Ishikawa (cell line): ENCODE data around the gene CYFIP2.

Experiments
- CEBPB ChIP-seq: IDR thresholded peaks from 2 replicates; pipeline ENCODE4 v1.6.1; 2012
- CREB1 ChIP-seq: IDR thresholded peaks from 2 replicates; pipeline ENCODE4 v1.6.1; 2012; ENCODE audit warnings: low read depth
- EGR1 ChIP-seq: IDR thresholded peaks from 2 replicates; pipeline ENCODE4 v1.6.1; 2012
- EP300 ChIP-seq: IDR thresholded peaks from 2 replicates; pipeline ENCODE4 v1.6.1; 2012; ENCODE audit warnings: borderline replicate concordance
- FOXM1 ChIP-seq: IDR thresholded peaks from 2 replicates; pipeline ENCODE4 v1.6.1; 2012; ENCODE audit warnings: low read depth, borderline replicate concordance
- MAX ChIP-seq: IDR thresholded peaks from 2 replicates; pipeline ENCODE4 v1.6.1; 2012
- NFIC ChIP-seq: IDR thresholded peaks from 2 replicates; pipeline ENCODE4 v1.6.1; 2012
- RAD21 ChIP-seq: IDR thresholded peaks from 2 replicates; pipeline ENCODE4 v1.6.1; 2012; ENCODE audit warnings: low read depth
- REST ChIP-seq: IDR thresholded peaks from 2 replicates; pipeline ENCODE4 v1.6.1; 2012; ENCODE audit warnings: low read depth, mild to moderate bottlenecking
- TAF1 ChIP-seq: IDR thresholded peaks from 2 replicates; pipeline ENCODE4 v1.6.1; 2012; ENCODE audit warnings: low read depth, mild to moderate bottlenecking
- TCF12 ChIP-seq: IDR thresholded peaks from 2 replicates; pipeline ENCODE4 v1.6.1; 2012; ENCODE audit warnings: low read depth
- TEAD4 ChIP-seq: IDR thresholded peaks from 2 replicates; pipeline ENCODE4 v1.6.1; 2012
- YY1 ChIP-seq: IDR thresholded peaks from 2 replicates; pipeline ENCODE4 v1.6.1; 2012; ENCODE audit warnings: low read depth
- ZBTB7A ChIP-seq: IDR thresholded peaks from 2 replicates; pipeline ENCODE4 v1.6.1; 2012; ENCODE audit warnings: low read depth
- TF ChIP-seq, protein P1 (sequence below): IDR thresholded peaks from 2 replicates; pipeline ENCODE4 v1.6.1; 2012

The CYFIP2 gene

DNA sequence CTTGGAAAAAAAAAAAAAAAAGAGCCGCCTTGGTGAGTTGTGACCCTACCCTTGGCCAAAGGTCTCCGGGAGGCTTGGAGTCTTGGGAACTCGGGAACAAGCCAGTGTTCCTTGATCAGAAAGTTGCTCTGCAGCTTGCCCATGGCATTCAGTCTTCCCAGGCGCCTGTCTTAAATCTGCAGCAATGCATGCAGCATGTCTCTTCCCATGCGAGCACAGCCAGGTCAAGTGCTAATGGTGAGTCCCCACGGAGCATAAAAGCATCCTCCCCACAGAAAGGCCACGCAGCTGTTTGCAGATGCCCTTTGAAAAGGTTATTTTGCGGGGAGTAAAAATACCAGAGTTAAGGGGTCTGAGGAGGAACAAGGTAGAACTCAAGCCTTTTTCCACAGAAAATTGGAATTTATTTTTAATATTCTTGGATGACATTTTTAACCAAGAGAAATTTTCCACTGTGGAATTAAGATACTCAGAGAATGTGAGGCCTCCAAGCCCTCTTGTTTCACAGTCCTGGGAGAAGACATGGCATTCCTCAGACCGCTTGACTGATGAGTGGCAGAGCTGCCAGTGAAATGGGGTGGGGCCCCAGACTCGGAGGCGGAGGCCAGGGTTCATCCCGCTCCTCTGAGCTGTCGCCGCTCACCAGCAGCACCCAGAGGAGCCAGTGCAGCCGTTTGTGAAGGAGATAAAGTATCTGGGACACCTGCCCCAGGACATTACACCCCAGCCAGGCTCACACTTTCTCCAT lies 81.6 kb downstream of the CYFIP2 start:
- TF ChIP-seq CREB1 (no peak), CEBPB (no peak), EGR1 (no peak), FOXM1 (no peak), TCF12 (no peak), ZBTB7A (no peak), EP300 (no peak), RAD21 (no peak), NFIC (no peak), YY1 (no peak)

GRCh38 chr5:157348049-157348400 lies 82.1 kb downstream of the CYFIP2 start:
- no peak for TF ChIP-seq FOXM1
- no peak for TF ChIP-seq ZBTB7A
- TF ChIP-seq MAX = no peak
- no peak for TF ChIP-seq EP300

GRCh38 chr5:157350939-157351801 lies 85.2 kb downstream of the CYFIP2 start:
- TF ChIP-seq YY1 (no peak), NFIC (no peak), MAX (no peak)

- TF ChIP-seq TEAD4 = no peak
- TF ChIP-seq EP300 = no peak
- no peak for TF ChIP-seq YY1
- TF ChIP-seq TAF1 = no peak
- no peak for TF ChIP-seq FOXM1
- no peak for TF ChIP-seq REST
- no peak for TF ChIP-seq CREB1
- no peak for TF ChIP-seq CEBPB
- TF ChIP-seq TCF12 = no peak
- TF ChIP-seq, protein P1, sequence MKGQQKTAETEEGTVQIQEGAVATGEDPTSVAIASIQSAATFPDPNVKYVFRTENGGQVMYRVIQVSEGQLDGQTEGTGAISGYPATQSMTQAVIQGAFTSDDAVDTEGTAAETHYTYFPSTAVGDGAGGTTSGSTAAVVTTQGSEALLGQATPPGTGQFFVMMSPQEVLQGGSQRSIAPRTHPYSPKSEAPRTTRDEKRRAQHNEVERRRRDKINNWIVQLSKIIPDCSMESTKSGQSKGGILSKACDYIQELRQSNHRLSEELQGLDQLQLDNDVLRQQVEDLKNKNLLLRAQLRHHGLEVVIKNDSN = no peak
- TF ChIP-seq EGR1 = no peak
Measured at GRCh38 chr5:157351802-157352092, 85.8 kb downstream of the CYFIP2 start.

GRCh38 chr5:157352756-157353340 lies 86.9 kb downstream of the CYFIP2 start:
- TF ChIP-seq TAF1 (no peak), FOXM1 (no peak), NFIC (no peak), EP300 (no peak), CEBPB (no peak), CREB1 (no peak)

GRCh38 chr5:157354800-157355199 lies 88.9 kb downstream of the CYFIP2 start:
- TF ChIP-seq TCF12 = no peak
- TF ChIP-seq RAD21 = no peak; the same call in 1 of the 2 replicates
- TF ChIP-seq FOXM1 = no peak
- no peak for TF ChIP-seq EGR1

DNA sequence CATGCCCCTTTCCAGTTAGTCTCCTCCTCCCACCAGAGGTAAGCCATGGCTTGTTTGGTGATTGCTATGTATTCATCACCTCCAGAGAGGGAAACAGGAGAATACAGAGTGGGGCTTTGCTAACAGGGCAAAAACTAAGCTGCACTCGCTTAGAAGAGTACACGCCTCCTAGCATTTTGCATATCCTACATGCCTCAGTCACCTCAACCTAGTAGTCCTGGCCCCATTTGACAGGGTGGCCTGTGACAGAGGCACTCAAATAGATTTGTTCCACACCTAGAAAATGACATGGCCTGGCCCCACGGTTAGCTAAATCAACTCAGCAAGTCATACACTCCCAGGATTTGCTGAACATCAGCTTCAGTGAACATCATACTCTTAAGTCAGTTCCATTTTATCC lies 90.7 kb downstream of the CYFIP2 start:
- TF ChIP-seq TAF1 (no peak), TCF12 (no peak), CEBPB (no peak), FOXM1 (no peak), TEAD4 (no peak), ZBTB7A (no peak), NFIC (no peak), RAD21 (no peak)
- TF ChIP-seq, protein P1 = no peak

GRCh38 chr5:157357823-157358222 lies 91.9 kb downstream of the CYFIP2 start:
- TF ChIP-seq REST (no peak), FOXM1 (no peak), CREB1 (no peak), YY1 (no peak), RAD21 (no peak), EP300 (no peak), TCF12 (no peak), ZBTB7A (no peak), TAF1 (no peak), CEBPB (no peak), NFIC (no peak), MAX (no peak), EGR1 (no peak), TEAD4 (no peak)
- TF ChIP-seq, protein P1 = no peak
